ENCODE data around the gene BABAM1. TPM values are rescaled to one million over a fixed set of nuclear protein-coding genes. Genes with fewer than 3 reads are reported as not detected.
A peak's percentile ranks its signal among the peaks of the same experiment; 100 is the strongest.

The BABAM1 gene
- total and polyA plus RNA-seq, 9 of the 15 experiments (the other 6 are each of a cell fraction or from before 2014, with no cell fraction given) = 14.7 to 160 (median 113) TPM

GRCh38 chr19:17229890-17230289 lies 37.4 kb upstream of the BABAM1 start:
- no peak for ATAC-seq

More at GRCh38 chr19:17229890-17230289, 37.4 kb upstream of the BABAM1 start:
- 90% methylated on average over 1 of the region's 3 CpGs for WGBS (ENCODE audit: insufficient coverage, low coverage, missing lambda C conversion rate)
- Histone ChIP-seq H3K4me2 (ENCODE audit: insufficient read depth, low read length) (no peak overlapping the region), H3K36me3 (ENCODE audit: control insufficient read depth, insufficient read depth, low read length) (peaks cover 60% of the 10 kb centered on the region; the same call in 2 of the 3 replicates), H3K9me1 (ENCODE audit: control insufficient read depth, insufficient read depth, low read length) (no peaks in the 10 kb centered on the region), H3K4me3 (no peak overlapping the region), H3K4me1 (replicated peaks in 1 of 2; ENCODE audit: control insufficient read depth in 2 of 2, insufficient read depth in 2 of 2, low read length in 2 of 2) (peaks cover 13 to 50% of the 10 kb centered on the region in 2 experiments), H3K27ac (ENCODE audit: extremely low read depth, low read depth, low read length) (no peak overlapping the region), H3K79me2 (ENCODE audit: control insufficient read depth, insufficient read depth, low read length) (peaks cover 53% of the 10 kb centered on the region), H3K9ac (ENCODE audit: insufficient read depth in 1 of 2, low read depth in 2 of 2, low read length in 2 of 2) (peak overlapping the region in 1 of 2 experiments; percentile 80; a peak in 1 of 4 replicates), H2AFZ (ENCODE audit: low read depth, low read length) (no peak overlapping the region), H3K9me3 (replicated peaks; ENCODE audit: control insufficient read depth, insufficient read depth, low read depth, low read length) (no peaks in the 10 kb centered on the region), H4K20me1 (replicated peaks; ENCODE audit: control insufficient read depth, insufficient read depth, low read length) (0 out of 2 replicates have a peak, but pooled peaks cover 10% of the 10 kb centered on the region), H3K27me3 (ENCODE audit: control insufficient read depth in 2 of 2, insufficient read depth in 2 of 2, low read length in 2 of 2) (no peaks in the 10 kb centered on the region)
- BruUV-seq (replicated peaks) = no TSS peak
- TF ChIP-seq ZNF609 (CRISPR knock-in tag; IDR thresholded peaks at IDR 0.05; ENCODE audit: borderline replicate concordance) (no peak), NFIC (IDR thresholded peaks at IDR 0.05) (peak; percentile 83)
- POLR2A ChIA-PET = interaction anchor here (1.2 to 11.9 kb wide), 2 partner anchors 9 kb away, joined by 3 to 129 read pairs; no protein-coding TSS in a partner anchor
- FAIRE-seq (no peak), DNase-seq (ENCODE audit: extremely low read depth in 1 of 4, low spot score in 3 of 4) (no peak)
- CTCF ChIA-PET (ENCODE audit: low intra/inter-chr PET ratio) = no interaction called here
- intact Hi-C loops (cut with micrococcal nuclease) = loop anchor here (5.0 kb wide), 1 partner anchor 37 kb away; the partner anchor contains the start of gene BABAM1
- in situ Hi-C loops (cut with MboI) = no loop called here

Measured in K562 (cell line).